SK-N-SH (cell line): ENCODE measurements around the gene MRGPRX4. TPM values are rescaled to one million over a fixed set of nuclear protein-coding genes. Genes with fewer than 3 reads are reported as not detected.

Experiments
- polyA plus RNA-seq, 3 experiments: library from polyadenylated mRNA; depleted of rRNA; stranded (reverse); fragments of >200 nt; gene quantifications; 2 replicates each; pipeline ENCODE4 v1.2.3, GENCODE V29; 2012

Gene MRGPRX4
- polyA plus RNA-seq, 1 of the 3 experiments (the other 2 are of a cell fraction), result not detected

Other genes starting within 250 kb of the MRGPRX4 start
- 20.6 and 23.1 TPM in 2 replicates for gene SERGEF, start 159.8 kb upstream of the MRGPRX4 start, polyA plus RNA-seq (2012; rRNA removed)
- gene TPH1, start 126.6 kb upstream of the MRGPRX4 start, polyA plus RNA-seq (2012; rRNA removed), result 0.02 and 0.03 TPM in 2 replicates
- 17.9 and 19.6 TPM in 2 replicates for gene SAAL1, start 66.8 kb upstream of the MRGPRX4 start, polyA plus RNA-seq (2012; rRNA removed)
- not detected in 2 replicates for gene MRGPRX3, start 40.3 kb upstream of the MRGPRX4 start, polyA plus RNA-seq (2012; rRNA removed)
- gene SAA4, start 64.0 kb downstream of the MRGPRX4 start, polyA plus RNA-seq (2012; rRNA removed), result not detected in 2 replicates
- not detected in 2 replicates for gene SAA2, start 75.8 kb downstream of the MRGPRX4 start, polyA plus RNA-seq (2012; rRNA removed)
- not detected in 2 replicates for gene SAA1, start 93.4 kb downstream of the MRGPRX4 start, polyA plus RNA-seq (2012; rRNA removed)
- 8.2 and 10.8 TPM in 2 replicates for gene HPS5, start 149.3 kb downstream of the MRGPRX4 start, polyA plus RNA-seq (2012; rRNA removed)
- 31.2 and 40.4 TPM in 2 replicates for gene GTF2H1, start 149.7 kb downstream of the MRGPRX4 start, polyA plus RNA-seq (2012; rRNA removed)
- 524 and 592 TPM in 2 replicates for gene LDHA, start 221.7 kb downstream of the MRGPRX4 start, polyA plus RNA-seq (2012; rRNA removed)
- not detected in 2 replicates for gene LDHC, start 239.5 kb downstream of the MRGPRX4 start, polyA plus RNA-seq (2012; rRNA removed)